Lower lobe of right lung (tissue), 2 donors: Measurements from ENCODE around the gene CEACAM6. TPM values are rescaled to one million over a fixed set of nuclear protein-coding genes. Genes with fewer than 3 reads are reported as not detected.
"Not testable (repeated sequence)": the region's sequence is repeated elsewhere in the genome, so short reads cannot be mapped to it uniquely, and the experiment has no call there.

Source experiments
- ATAC-seq, 2 donors: fragments of 200-7000 bp; cut with Tn5 transposase; one replicate each; pipeline ENCODE4 v1.9.1; 2020 to 2022; ENCODE audit warnings: mild to moderate bottlenecking in 2 of 2, moderate library complexity in 2 of 2
- DNase-seq: peaks from one replicate; pipeline ENCODE4 v3.0.0-alpha.2; 2020
- H3K27ac ChIP-seq: fragments of 200-600 bp; one replicate; pipeline ENCODE4 v1.8.0; 2022
- H3K27me3 ChIP-seq: fragments of 200-600 bp; one replicate; pipeline ENCODE4 v1.8.0; 2022; ENCODE audit warnings: low read depth
- H3K36me3 ChIP-seq: fragments of 200-600 bp; one replicate; pipeline ENCODE4 v1.8.0; 2022; ENCODE audit warnings: mild to moderate bottlenecking
- H3K4me1 ChIP-seq: fragments of 200-600 bp; one replicate; pipeline ENCODE4 v1.8.0; 2022
- H3K4me3 ChIP-seq: fragments of 200-600 bp; one replicate; pipeline ENCODE4 v1.8.0; 2022; ENCODE audit warnings: mild to moderate bottlenecking
- H3K9me3 ChIP-seq: fragments of 200-600 bp; one replicate; pipeline ENCODE4 v1.8.0; 2022
- CTCF ChIP-seq: fragments of 200-600 bp; IDR thresholded peaks from one replicate; pipeline ENCODE4 v1.8.0; 2022; ENCODE audit warnings: antibody characterized with exemption, mild to moderate bottlenecking
- intact Hi-C: fragments of 100-400 bp; cut with DNase I; formaldehyde crosslinking; loops from one replicate; pipeline ENCODE4 v1.11.0; 2022
- long read RNA-seq: library from polyadenylated mRNA; unstranded; transcript quantifications from one replicate; pipeline ENCODE4 v2.0.0, GENCODE V29; 2021
- total RNA-seq: library from RNA; stranded (reverse); fragmentation: NEBNext Ultra II Directional; extraction: Animal tissue kit (Norgen Biotek cat#: 25700); gene quantifications from one replicate; pipeline ENCODE4 v1.2.1, GENCODE V29; 2021
- donor health status: DM: no; HTN: yes; CAD: no; lungs with severe emphysema.

The CEACAM6 gene
- total RNA-seq = 369 TPM
- long read RNA-seq, transcript CEACAM6-201 (6 exons, 2,700 nt) = major isoform, 424 of 581 reads
- long read RNA-seq, partial matches to known transcripts = 138 of 581 reads
- long read RNA-seq, other reads (novel, unspliced or antisense) = 19 of 581 reads

GRCh38 chr19:41755328-41755913 is at the start of gene CEACAM6:
CEACAM6 (plus strand) TSS chr19:41755530; CDS start chr19:41755639, 109 bp downstream.
- Histone ChIP-seq H3K27me3 (no peaks in the 10 kb centered on the region), H3K36me3 (no peaks in the 10 kb centered on the region), H3K27ac (peak within 1 kb of the TSS; percentile 54), H3K9me3 (no peaks in the 10 kb centered on the region), H3K4me3 (peak within 1 kb of the TSS; percentile 45), H3K4me1 (peaks cover 8% of the 10 kb centered on the region)
- DNase-seq = peak; percentile 69
- ATAC-seq = peak; percentile 60 to 68
- intact Hi-C loops = no loop called here
- no peak for TF ChIP-seq CTCF

GRCh38 chr19:41706741-41707501 is 48.4 kb upstream of the CEACAM6 start:
- peak; percentile 92 to 95 for ATAC-seq
- peaks cover 25% of the 10 kb centered on the region for H3K27me3 ChIP-seq

GRCh38 chr19:41707502-41707812 is 47.9 kb upstream of the CEACAM6 start:
- TF ChIP-seq CTCF = no peak
- Histone ChIP-seq H3K36me3 (no peaks in the 10 kb centered on the region), H3K9me3 (no peaks in the 10 kb centered on the region), H3K4me3 (no peak overlapping the region), H3K27me3 (peaks cover 25% of the 10 kb centered on the region), H3K4me1 (no peaks in the 10 kb centered on the region), H3K27ac (no peak overlapping the region)
- ATAC-seq = no peak
- intact Hi-C loops = no loop called here
- DNase-seq = no peak

More at GRCh38 chr19:41706741-41707501, 48.4 kb upstream of the CEACAM6 start:
- peak; percentile 83 for DNase-seq
- Histone ChIP-seq H3K27ac (no peak overlapping the region), H3K9me3 (no peaks in the 10 kb centered on the region), H3K4me1 (no peaks in the 10 kb centered on the region), H3K36me3 (no peaks in the 10 kb centered on the region), H3K4me3 (peak overlapping the region; percentile 48)
- intact Hi-C loops = no loop called here
- TF ChIP-seq CTCF = peak; percentile 82

GRCh38 chr19:41707871-41708371 is 47.4 kb upstream of the CEACAM6 start:
- intact Hi-C loops = no loop called here
- no peaks in the 10 kb centered on the region for H3K36me3 ChIP-seq
- no peak overlapping the region for H3K27ac ChIP-seq
- H3K4me1 ChIP-seq = no peaks in the 10 kb centered on the region
- H3K9me3 ChIP-seq = no peaks in the 10 kb centered on the region
- H3K4me3 ChIP-seq = no peak overlapping the region
- DNase-seq (no peak), ATAC-seq (no peak)
- no peak for TF ChIP-seq CTCF
- H3K27me3 ChIP-seq = peaks cover 25% of the 10 kb centered on the region

GRCh38 chr19:41708481-41708880 is 46.8 kb upstream of the CEACAM6 start, which contains the start of gene CEACAM5:
CEACAM5 (plus strand) TSS chr19:41708626; CDS start chr19:41708732, 106 bp downstream.
- H3K27ac ChIP-seq = no peak within 1 kb of the TSS
- peaks cover 25% of the 10 kb centered on the region for H3K27me3 ChIP-seq
- H3K36me3 ChIP-seq = no peaks in the 10 kb centered on the region
- no peak for TF ChIP-seq CTCF
- no peaks in the 10 kb centered on the region for H3K4me1 ChIP-seq
- ATAC-seq (no peak), DNase-seq (no peak)
- intact Hi-C loops = no loop called here
- no peaks in the 10 kb centered on the region for H3K9me3 ChIP-seq
- no peak within 1 kb of the TSS for H3K4me3 ChIP-seq

- ATAC-seq, H3K4me1 ChIP-seq, H3K4me3 ChIP-seq, DNase-seq, H3K36me3 ChIP-seq, H3K27ac ChIP-seq, intact Hi-C loops, H3K9me3 ChIP-seq: not testable (repeated sequence)
- H3K27me3 ChIP-seq = peaks cover 15% of the 10 kb centered on the region
These were observed 45.8 kb upstream of the CEACAM6 start for GRCh38 chr19:41709516-41709915.
